SH-SY5Y (cell line): ENCODE results near the gene ATP13A5.

Experiments used
- GATA2 ChIP-seq: IDR thresholded peaks from 2 replicates; pipeline ENCODE4 v1.6.1; 2011; ENCODE audit warnings: mild to moderate bottlenecking, low read depth, low read length
- GATA3 ChIP-seq: IDR thresholded peaks from 2 replicates; pipeline ENCODE4 v1.6.1; 2011; ENCODE audit warnings: low read depth, mild to moderate bottlenecking, low read length, moderate library complexity

GRCh38 chr3:193270451-193270850, 108.1 kb downstream of the ATP13A5 start:
- TF ChIP-seq GATA3 (no peak), GATA2 (no peak)
